ENCODE data around the gene NPY4R. TPM values are rescaled to one million over a fixed set of nuclear protein-coding genes. Genes with fewer than 3 reads are reported as not detected.

The NPY4R gene
- total RNA-seq, 1 donor from 2014 or later = not detected

Other genes with a start within 250 kb of the NPY4R start
- gene ANTXRL, start 179.0 kb downstream of the NPY4R start, total RNA-seq = not detected
- gene ANXA8L1, start 90.2 kb downstream of the NPY4R start, total RNA-seq = not detected
- not detected for gene GPRIN2, start 90.7 kb upstream of the NPY4R start, total RNA-seq
- gene SYT15, start 113.2 kb upstream of the NPY4R start, total RNA-seq = 1.9 TPM

All from left ventricle myocardium inferior (tissue), 1 donor.